ENCODE data around the gene OVCH1.

The OVCH1 gene

DNA sequence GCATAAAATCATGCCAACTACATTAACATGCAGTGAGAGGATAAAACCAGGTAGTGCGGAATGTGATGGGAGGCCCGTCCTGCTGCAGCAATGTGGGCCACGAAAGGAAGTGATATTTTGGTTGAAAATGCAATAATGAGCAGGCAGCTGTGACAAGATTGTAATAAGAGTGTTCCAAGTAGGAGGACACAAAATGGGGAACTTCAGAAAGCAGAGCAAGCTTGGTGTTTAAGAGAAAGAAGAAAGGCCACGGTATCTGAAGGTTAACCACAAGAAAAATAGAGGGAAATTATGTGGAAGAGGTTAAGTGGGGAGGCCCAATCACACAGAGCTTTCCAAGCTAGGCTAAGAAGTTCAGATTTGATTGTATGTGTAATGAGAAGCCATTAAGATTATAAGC is 34.3 kb downstream of the OVCH1 start:
- DNase-seq (ENCODE audit: low read depth, low spot score) = no peak
- no peak for TF ChIP-seq CTCF (IDR thresholded peaks at IDR 0.05; ENCODE audit: low read depth, low read length)
- in situ Hi-C loops (cut with HindIII; ENCODE audit: low sequenced_read_pairs) = no loop called here
- H3K4me3 ChIP-seq (ENCODE audit: low read depth, low read length) = no peak overlapping the region

DNA sequence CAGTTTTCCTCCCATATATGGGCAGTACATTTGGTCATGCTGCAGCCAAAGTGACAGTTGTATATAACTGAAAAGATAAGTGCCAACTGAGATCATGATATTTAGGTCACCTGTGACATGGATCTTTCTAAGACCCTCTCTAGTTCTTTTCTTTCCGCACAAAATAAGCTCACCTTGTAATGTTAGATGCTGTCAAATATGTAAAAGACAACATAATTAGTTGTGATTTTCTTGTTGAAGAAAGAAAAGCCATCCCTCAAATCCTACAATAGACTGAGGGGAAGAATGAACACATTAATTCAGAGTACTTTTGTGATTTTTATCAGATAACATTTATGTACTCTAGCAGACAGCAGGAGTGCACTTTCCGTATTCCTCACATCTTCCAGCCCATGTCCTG is 37.4 kb downstream of the OVCH1 start:
- no peak overlapping the region for H3K4me3 ChIP-seq (ENCODE audit: low read depth, low read length)
- DNase-seq (ENCODE audit: low read depth, low spot score) = no peak
- no peak for TF ChIP-seq CTCF (IDR thresholded peaks at IDR 0.05; ENCODE audit: low read depth, low read length)
- in situ Hi-C loops (cut with HindIII; ENCODE audit: low sequenced_read_pairs) = no loop called here

DNA sequence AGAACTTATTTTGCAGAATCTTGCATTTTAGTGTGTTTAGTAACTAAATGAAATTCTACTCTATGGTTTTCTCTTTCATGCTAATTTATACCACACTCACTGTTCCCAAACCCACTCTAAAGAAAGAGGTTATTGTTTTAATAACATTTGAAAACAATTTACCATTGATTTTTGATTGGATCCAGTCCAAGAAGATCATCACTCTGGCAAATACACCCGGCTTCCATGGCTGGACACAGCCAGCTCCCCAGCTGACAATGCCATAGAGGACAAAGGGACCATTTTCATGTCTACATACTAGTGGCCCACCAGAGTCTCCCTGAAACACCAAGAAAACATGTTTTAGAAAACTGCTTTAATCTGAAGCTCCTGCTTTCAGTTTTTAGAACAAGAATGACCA is 42.4 kb downstream of the OVCH1 start:
- in situ Hi-C loops (cut with HindIII; ENCODE audit: low sequenced_read_pairs) = no loop called here

GRCh38 chr12:29451888-29452287 is 45.6 kb downstream of the OVCH1 start:
- in situ Hi-C loops (cut with HindIII; ENCODE audit: low sequenced_read_pairs) = no loop called here
- no peak overlapping the region for H3K4me3 ChIP-seq (ENCODE audit: low read depth, low read length)
- no peak for TF ChIP-seq CTCF (IDR thresholded peaks at IDR 0.05; ENCODE audit: low read depth, low read length)
- no peak for DNase-seq (ENCODE audit: low read depth, low spot score)

More for the DNA sequence above, 42.4 kb downstream of the OVCH1 start:
- H3K4me3 ChIP-seq (ENCODE audit: low read depth, low read length) = no peak overlapping the region
- DNase-seq (ENCODE audit: low read depth, low spot score) = no peak
- TF ChIP-seq CTCF (IDR thresholded peaks at IDR 0.05; ENCODE audit: low read depth, low read length) = no peak

- in situ Hi-C loops (cut with HindIII; ENCODE audit: low sequenced_read_pairs) = no loop called here
- no peak for DNase-seq (ENCODE audit: low read depth, low spot score)
- H3K4me3 ChIP-seq (ENCODE audit: low read depth, low read length) = no peak overlapping the region
- no peak for TF ChIP-seq CTCF (IDR thresholded peaks at IDR 0.05; ENCODE audit: low read depth, low read length)
These were observed 49.3 kb downstream of the OVCH1 start for GRCh38 chr12:29448157-29448556.

DNA sequence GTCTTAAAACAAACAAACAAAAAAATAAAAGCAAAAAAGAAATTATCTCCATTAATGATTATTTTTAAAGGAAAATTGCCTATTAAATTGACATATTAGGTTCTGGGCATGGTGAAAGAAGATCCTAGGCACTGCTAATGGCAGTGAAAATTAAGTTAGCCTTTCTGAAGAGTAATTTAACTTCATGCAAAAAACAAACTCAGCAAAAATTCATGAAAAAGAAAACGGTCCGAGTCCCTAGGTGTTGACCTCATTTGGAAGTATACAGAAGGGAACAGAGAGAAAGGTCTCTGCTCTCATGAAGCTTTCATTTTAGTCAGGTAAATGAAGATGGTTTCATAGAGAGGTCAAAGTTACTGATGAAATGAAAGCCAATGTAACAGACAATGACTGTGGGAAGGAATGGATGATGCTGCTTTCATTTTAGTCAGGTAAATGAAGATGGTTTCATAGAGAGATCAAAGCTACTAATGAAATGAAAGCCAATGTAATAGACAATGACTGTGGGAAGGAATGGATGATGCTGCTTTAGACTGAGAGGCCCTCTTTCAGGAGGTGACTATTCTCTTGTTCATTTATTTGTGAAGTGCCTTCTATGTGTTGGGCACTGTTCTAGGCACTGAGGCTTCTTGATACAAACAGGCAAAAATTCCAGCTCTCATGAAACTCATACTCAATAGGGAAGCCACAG is 50.1 kb downstream of the OVCH1 start:
- DNase-seq (ENCODE audit: low read depth, low spot score) = no peak
- no peak for TF ChIP-seq CTCF (IDR thresholded peaks at IDR 0.05; ENCODE audit: low read depth, low read length)
- H3K4me3 ChIP-seq (ENCODE audit: low read depth, low read length) = no peak overlapping the region
- in situ Hi-C loops (cut with HindIII; ENCODE audit: low sequenced_read_pairs) = no loop called here
